UCSD-AML1 (cell line): Measurements from ENCODE around the gene DCP1B.
A peak's percentile ranks its signal among the peaks of the same experiment; 100 is the strongest.

ENCODE experiments used
- DNase-seq: peaks from one replicate; lab custom pipeline; 2025; ENCODE audit not compliant: unreplicated experiment; lab: John Stamatoyannopoulos, UW

Gene DCP1B

GRCh38 chr12:2004113-2004929, at the start of gene DCP1B:
Gene DCP1B (minus strand): TSS chr12:2004457. CDS start chr12:2004431, 26 bp downstream.
- DNase-seq = peak; percentile 96

GRCh38 chr12:2053691-2054090, 49.4 kb upstream of the DCP1B start:
- DNase-seq = no peak

GRCh38 chr12:2052826-2053678, 48.8 kb upstream of the DCP1B start, which contains the start of gene CACNA1C:
Gene CACNA1C (plus strand): TSS chr12:2052987. CDS start chr12:2053563, 576 bp downstream.
- peak; percentile 55 for DNase-seq

GRCh38 chr12:2051700-2052621, 47.7 kb upstream of the DCP1B start:
- DNase-seq = no peak

- DNase-seq = no peak
These were observed 45.6 kb upstream of the DCP1B start for GRCh38 chr12:2049604-2050540.

- DNase-seq = no peak
These were observed 43.5 kb upstream of the DCP1B start for GRCh38 chr12:2047752-2048151.

GRCh38 chr12:2046957-2047356, 42.7 kb upstream of the DCP1B start:
- no peak for DNase-seq

- no peak for DNase-seq
These were observed 39.9 kb upstream of the DCP1B start for GRCh38 chr12:2044165-2044564.

GRCh38 chr12:2043054-2043453, 38.8 kb upstream of the DCP1B start:
- no peak for DNase-seq

GRCh38 chr12:2039034-2039433, 34.8 kb upstream of the DCP1B start:
- DNase-seq = no peak

GRCh38 chr12:2035431-2036055, 31.3 kb upstream of the DCP1B start:
- no peak for DNase-seq

- DNase-seq = peak; percentile 90
These were observed 30.6 kb upstream of the DCP1B start for GRCh38 chr12:2034633-2035430.

GRCh38 chr12:2032506-2032905, 28.2 kb upstream of the DCP1B start:
- DNase-seq = no peak

- DNase-seq = no peak
These were observed 25.6 kb upstream of the DCP1B start for GRCh38 chr12:2029851-2030250.

GRCh38 chr12:2027351-2027750, 23.1 kb upstream of the DCP1B start:
- no peak for DNase-seq

GRCh38 chr12:2023365-2023764, 19.1 kb upstream of the DCP1B start:
- no peak for DNase-seq

- no peak for DNase-seq
These were observed 16.3 kb upstream of the DCP1B start for GRCh38 chr12:2020511-2020910.

GRCh38 chr12:2019126-2019525, 14.9 kb upstream of the DCP1B start:
- no peak for DNase-seq

GRCh38 chr12:2018391-2018790, 14.1 kb upstream of the DCP1B start:
- no peak for DNase-seq
